Measurements from ENCODE around the gene ADI1. TPM values are rescaled to one million over a fixed set of nuclear protein-coding genes. Genes with fewer than 3 reads are reported as not detected.
A peak's percentile ranks its signal among the peaks of the same experiment; 100 is the strongest.
"Not testable (repeated sequence)": the region's sequence is repeated elsewhere in the genome, so short reads cannot be mapped to it uniquely, and the experiment has no call there.

Gene ADI1
- total RNA-seq, 1 experiment from 2014 or later: 69.2 TPM

GRCh38 chr2:3516831-3517230, 2.5 kb downstream of the ADI1 start:
- no peaks in the 10 kb centered on the region for H3K27me3 Mint-ChIP-seq (ENCODE audit: insufficient read depth, unreplicated experiment)
- CTCF ChIA-PET: no interaction called here
- peaks cover 21% of the 10 kb centered on the region for H3K4me1 ChIP-seq
- DNase-seq: no peak
- no TSS peak for BruUV-seq (replicated peaks)
- TF ChIP-seq CTCF (IDR thresholded peaks at IDR 0.05; ENCODE audit: insufficient read depth in 1 of 2, low read depth in 1 of 2, low read length in 1 of 2, severe bottlenecking in 1 of 2, unreplicated experiment in 1 of 2): no peak
- intact Hi-C loops (cut with micrococcal nuclease; ENCODE audit: unreplicated experiment): loop anchor here (5.0 kb wide), 1 partner anchor 140 kb away; the partner anchor contains the start of genes EIPR1 and TRAPPC12
- H3K4me3 Mint-ChIP-seq (ENCODE audit: unreplicated experiment): no peak overlapping the region
- peaks cover 40% of the 10 kb centered on the region for H3K4me1 Mint-ChIP-seq (ENCODE audit: low read depth, unreplicated experiment)
- H3K9me3 Mint-ChIP-seq (ENCODE audit: unreplicated experiment): peaks cover 27% of the 10 kb centered on the region
- POLR2A ChIA-PET: no interaction called here
- H3K4me3 ChIP-seq (ENCODE audit: low read depth, low read length): no peak overlapping the region
- peaks cover 16% of the 10 kb centered on the region for H3K9me3 ChIP-seq
- peaks cover 4% of the 10 kb centered on the region for H3K36me3 ChIP-seq (ENCODE audit: control insufficient read depth, insufficient read depth, low read length)
- H3K27me3 ChIP-seq (replicated peaks; ENCODE audit: control insufficient read depth, insufficient read depth, low read length): no peaks in the 10 kb centered on the region
- H3K36me3 Mint-ChIP-seq (ENCODE audit: insufficient read depth, unreplicated experiment): peaks cover 66% of the 10 kb centered on the region
- no peak overlapping the region for H3K27ac Mint-ChIP-seq (ENCODE audit: unreplicated experiment)

- Mint-ChIP-seq H3K27ac (ENCODE audit: unreplicated experiment) (peak overlapping the region; percentile 36), H3K4me3 (ENCODE audit: unreplicated experiment) (peak overlapping the region; percentile 6), H3K9me3 (ENCODE audit: unreplicated experiment) (peaks cover 27% of the 10 kb centered on the region), H3K36me3 (ENCODE audit: insufficient read depth, unreplicated experiment) (peaks cover 80% of the 10 kb centered on the region), H3K4me1 (ENCODE audit: low read depth, unreplicated experiment) (peaks cover 32% of the 10 kb centered on the region)
- H3K27me3 ChIP-seq (replicated peaks; ENCODE audit: control insufficient read depth, insufficient read depth, low read length); H3K36me3 ChIP-seq (ENCODE audit: control insufficient read depth, insufficient read depth, low read length); H3K4me3 ChIP-seq (ENCODE audit: low read depth, low read length); H3K27me3 Mint-ChIP-seq (ENCODE audit: insufficient read depth, unreplicated experiment); POLR2A ChIA-PET; DNase-seq; BruUV-seq (replicated peaks); CTCF ChIA-PET: not testable (repeated sequence)
- peaks cover 16% of the 10 kb centered on the region for H3K9me3 ChIP-seq
- intact Hi-C loops (cut with micrococcal nuclease; ENCODE audit: unreplicated experiment): loop anchor here (5.0 kb wide), 1 partner anchor 138 kb away; the partner anchor contains the start of genes EIPR1 and TRAPPC12
- peaks cover 18% of the 10 kb centered on the region for H3K4me1 ChIP-seq
Measured at GRCh38 chr2:3515438-3515837, 3.9 kb downstream of the ADI1 start.

GRCh38 chr2:3513026-3513810, 6.1 kb downstream of the ADI1 start:
- no peak for TF ChIP-seq CTCF (IDR thresholded peaks at IDR 0.05; ENCODE audit: insufficient read depth in 1 of 2, low read depth in 1 of 2, low read length in 1 of 2, severe bottlenecking in 1 of 2, unreplicated experiment in 1 of 2)
- Mint-ChIP-seq H3K9me3 (ENCODE audit: unreplicated experiment) (peaks cover 27% of the 10 kb centered on the region), H3K4me1 (ENCODE audit: low read depth, unreplicated experiment) (peaks cover 24% of the 10 kb centered on the region), H3K27ac (ENCODE audit: unreplicated experiment) (no peak overlapping the region), H3K4me3 (ENCODE audit: unreplicated experiment) (no peak overlapping the region), H3K27me3 (ENCODE audit: insufficient read depth, unreplicated experiment) (no peaks in the 10 kb centered on the region), H3K36me3 (ENCODE audit: insufficient read depth, unreplicated experiment) (peaks cover 87% of the 10 kb centered on the region)
- POLR2A ChIA-PET: no interaction called here
- no peaks in the 10 kb centered on the region for H3K27me3 ChIP-seq (replicated peaks; ENCODE audit: control insufficient read depth, insufficient read depth, low read length)
- CTCF ChIA-PET: no interaction called here
- DNase-seq: no peak
- peaks cover 4% of the 10 kb centered on the region for H3K36me3 ChIP-seq (ENCODE audit: control insufficient read depth, insufficient read depth, low read length)
- intact Hi-C loops (cut with micrococcal nuclease; ENCODE audit: unreplicated experiment): no loop called here
- BruUV-seq (replicated peaks): no TSS peak
- H3K4me1 ChIP-seq: peaks cover 13% of the 10 kb centered on the region
- no peak overlapping the region for H3K4me3 ChIP-seq (ENCODE audit: low read depth, low read length)
- peaks cover 16% of the 10 kb centered on the region for H3K9me3 ChIP-seq

All from Caco-2 (cell line).